ENCODE results near the gene PLEKHA7.

GRCh38 chr11:16942911-16943310, 71.3 kb downstream of the PLEKHA7 start:
- TF ChIP-seq CTCF (IDR thresholded peaks at IDR 0.05), result no peak
- no peak for TF ChIP-seq POLR2A (IDR thresholded peaks at IDR 0.05)

All from right lobe of liver (tissue), 4 donors.